Mesendoderm (in vitro differentiated cells): ENCODE data around the gene RAB30.

ENCODE experiments used
- DNase-seq: peaks from one replicate; pipeline ENCODE4 v3.0.0; 2013
- H2AK5ac ChIP-seq: 2 replicates; pipeline ENCODE4 v1.6.1; 2013; ENCODE audit warnings: low read length, inconsistent platforms
- H2BK120ac ChIP-seq: 2 replicates; pipeline ENCODE4 v1.6.1; 2013; ENCODE audit warnings: low read depth, mild to moderate bottlenecking, low read length, moderate library complexity, mixed read lengths
- H2BK15ac ChIP-seq: replicated peaks from 2 replicates; pipeline ENCODE4 v1.6.1; 2013; ENCODE audit warnings: low read depth, mild to moderate bottlenecking, moderate library complexity
- H2BK5ac ChIP-seq: 2 replicates; pipeline ENCODE4 v1.6.1; 2013; ENCODE audit warnings: low read length, inconsistent platforms
- H3K18ac ChIP-seq: 2 replicates; pipeline ENCODE4 v1.6.1; 2013; ENCODE audit warnings: mild to moderate bottlenecking, low read length, mixed read lengths
- H3K23ac ChIP-seq: one replicate; pipeline ENCODE4 v1.6.1; 2013; ENCODE audit warnings: low read length
- H3K27ac ChIP-seq: 2 replicates; pipeline ENCODE4 v1.5.1; 2013; ENCODE audit warnings: low read depth, mild to moderate bottlenecking, inconsistent platforms, low read length, moderate library complexity
- H3K27me3 ChIP-seq: 2 replicates; pipeline ENCODE4 v1.6.1; 2013; ENCODE audit warnings: low read length, control low read depth, mild to moderate bottlenecking, inconsistent platforms; ENCODE audit not compliant: insufficient read depth, poor library complexity
- H3K36me3 ChIP-seq: 2 replicates; pipeline ENCODE4 v1.6.1; 2013; ENCODE audit warnings: low read length, inconsistent platforms; ENCODE audit not compliant: control insufficient read depth, insufficient read depth
- H3K4ac ChIP-seq: one replicate; pipeline ENCODE4 v1.6.1; 2013; ENCODE audit warnings: low read depth, mild to moderate bottlenecking, low read length, moderate library complexity
- H3K4me1 ChIP-seq: 2 replicates; pipeline ENCODE4 v1.6.1; 2013; ENCODE audit warnings: low read depth, low read length, inconsistent platforms; ENCODE audit not compliant: control insufficient read depth
- H3K4me2 ChIP-seq: 2 replicates; pipeline ENCODE4 v1.6.1; 2013; ENCODE audit warnings: low read length
- H3K4me3 ChIP-seq: 2 replicates; pipeline ENCODE4 v1.5.1; 2013; ENCODE audit warnings: mild to moderate bottlenecking, low read length
- H3K56ac ChIP-seq: one replicate; pipeline ENCODE4 v1.6.1; 2013; ENCODE audit warnings: low read length
- H3K79me1 ChIP-seq: 2 replicates; pipeline ENCODE4 v1.6.1; 2013; ENCODE audit warnings: low read length, inconsistent platforms
- H3K79me2 ChIP-seq: 2 replicates; pipeline ENCODE4 v1.6.1; 2013; ENCODE audit warnings: mild to moderate bottlenecking, low read length; ENCODE audit not compliant: control insufficient read depth, insufficient read depth
- H3K9ac ChIP-seq: 2 replicates; pipeline ENCODE4 v1.6.1; 2013; ENCODE audit warnings: low read length, inconsistent platforms
- H4K5ac ChIP-seq: one replicate; pipeline ENCODE4 v1.6.1; 2013; ENCODE audit warnings: low read length
- H4K8ac ChIP-seq: one replicate; pipeline ENCODE4 v1.6.1; 2013; ENCODE audit warnings: low read depth, mild to moderate bottlenecking, control low read depth, low read length, moderate library complexity
- WGBS: extraction: QIAGEN DNeasy Blood & Tissue Kit; methylation state at CpG from one replicate; pipeline ENCODE4 v1.1.7; 2013; ENCODE audit warnings: low lambda C conversion rate, missing lambda C conversion rate; ENCODE audit not compliant: insufficient coverage; ENCODE audit errors: extremely low coverage; 5-methylcytosine and 5-hydroxymethylcytosine counted together

RAB30 gene

DNA sequence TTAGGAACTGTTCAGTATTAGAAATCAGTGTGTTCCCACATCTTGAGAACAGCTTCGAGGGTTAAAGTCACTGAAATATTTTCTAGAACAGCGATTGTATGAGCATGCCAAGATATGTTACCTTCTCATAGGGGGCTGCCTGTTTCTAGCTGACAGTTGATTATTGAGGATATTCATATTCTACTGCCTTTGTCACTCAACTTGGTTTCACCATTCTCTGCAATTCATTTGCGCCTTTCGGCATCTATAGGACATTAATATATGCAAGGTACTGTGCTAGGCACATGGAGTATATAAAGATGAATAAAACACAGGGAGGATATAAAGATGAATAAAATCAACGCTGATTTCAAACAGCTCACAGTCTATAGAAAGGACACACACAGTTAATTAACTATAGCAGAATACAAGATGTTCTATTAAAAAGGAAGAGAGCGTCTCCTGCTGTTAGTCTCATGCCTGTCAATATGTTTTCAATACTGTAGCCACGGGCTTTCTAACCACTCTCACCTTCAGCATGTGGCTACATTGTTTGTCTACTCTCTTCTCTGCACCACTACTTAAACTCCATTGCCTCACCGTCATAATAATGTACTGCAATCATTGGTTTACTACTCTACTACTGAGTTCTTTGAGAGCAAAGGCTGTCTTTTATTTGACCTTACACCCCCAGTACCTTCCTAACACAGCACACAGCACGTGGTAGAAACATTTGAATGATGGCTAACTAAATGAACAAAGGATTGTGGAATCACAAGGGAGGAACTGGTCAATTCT, 81.9 kb downstream of the RAB30 start:
- no peak overlapping the region for H2BK5ac ChIP-seq
- H3K79me2 ChIP-seq: no peaks in the 10 kb centered on the region
- H2BK120ac ChIP-seq: no peak overlapping the region
- no peak overlapping the region for H4K5ac ChIP-seq
- H2BK15ac ChIP-seq: no peak overlapping the region
- no CpG with 5 or more reads among the region's 9 CpGs for WGBS
- H3K56ac ChIP-seq: no peak overlapping the region
- H3K23ac ChIP-seq: no peak overlapping the region
- no peaks in the 10 kb centered on the region for H3K4me1 ChIP-seq
- DNase-seq: no peak
- H3K27ac ChIP-seq: no peak overlapping the region
- no peaks in the 10 kb centered on the region for H3K36me3 ChIP-seq
- H3K4me2 ChIP-seq: no peak overlapping the region
- H4K8ac ChIP-seq: no peak overlapping the region
- no peaks in the 10 kb centered on the region for H3K27me3 ChIP-seq
- no peak overlapping the region for H3K9ac ChIP-seq
- H3K4me3 ChIP-seq: no peak overlapping the region
- no peak overlapping the region for H3K4ac ChIP-seq
- H3K79me1 ChIP-seq: no peaks in the 10 kb centered on the region
- no peak overlapping the region for H2AK5ac ChIP-seq
- H3K18ac ChIP-seq: no peak overlapping the region

DNA sequence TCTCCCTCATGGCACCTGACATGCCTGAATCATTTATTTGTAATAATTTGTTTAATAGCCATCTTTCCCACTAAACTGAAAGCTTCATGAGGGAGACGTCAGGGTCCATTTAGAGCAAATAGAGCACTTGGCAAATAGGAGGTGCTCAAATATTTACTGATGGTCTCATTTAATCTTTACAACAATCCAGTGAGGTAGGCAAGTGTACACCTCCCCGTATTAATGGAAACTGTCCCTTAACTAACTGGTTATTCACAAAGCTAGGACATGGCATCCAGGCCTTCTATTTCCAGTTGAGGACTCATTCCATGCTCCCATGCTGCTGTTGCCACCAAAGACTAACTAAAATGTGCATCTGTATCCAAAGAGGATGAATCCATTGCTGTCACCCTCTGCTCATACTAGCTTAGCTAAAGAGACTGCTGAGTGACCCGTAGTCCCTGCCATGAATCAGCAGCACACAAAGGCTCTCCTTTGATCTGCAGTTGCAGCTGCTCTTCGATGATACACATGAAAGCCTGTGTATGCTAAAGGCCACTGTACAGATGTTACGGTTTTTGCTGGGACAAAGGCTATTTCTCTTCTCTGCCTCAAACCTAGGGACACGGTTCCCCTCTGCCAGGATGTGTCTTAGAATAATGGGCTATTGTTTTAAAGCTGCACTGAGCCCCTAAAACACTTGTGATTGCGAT, 82.6 kb downstream of the RAB30 start:
- no peak overlapping the region for H3K56ac ChIP-seq
- no peak overlapping the region for H3K27ac ChIP-seq
- H3K4me2 ChIP-seq: no peak overlapping the region
- no peak overlapping the region for H2AK5ac ChIP-seq
- H3K79me1 ChIP-seq: no peaks in the 10 kb centered on the region
- WGBS: no CpG with 5 or more reads among the region's 7 CpGs
- no peak overlapping the region for H4K8ac ChIP-seq
- H3K18ac ChIP-seq: no peak overlapping the region
- H4K5ac ChIP-seq: no peak overlapping the region
- no peaks in the 10 kb centered on the region for H3K4me1 ChIP-seq
- DNase-seq: no peak
- H3K27me3 ChIP-seq: no peaks in the 10 kb centered on the region
- H3K23ac ChIP-seq: no peak overlapping the region
- H2BK15ac ChIP-seq: no peak overlapping the region
- H3K4me3 ChIP-seq: no peak overlapping the region
- H3K79me2 ChIP-seq: no peaks in the 10 kb centered on the region
- H3K36me3 ChIP-seq: no peaks in the 10 kb centered on the region
- H3K4ac ChIP-seq: no peak overlapping the region
- no peak overlapping the region for H2BK120ac ChIP-seq
- no peak overlapping the region for H2BK5ac ChIP-seq
- no peak overlapping the region for H3K9ac ChIP-seq

DNA sequence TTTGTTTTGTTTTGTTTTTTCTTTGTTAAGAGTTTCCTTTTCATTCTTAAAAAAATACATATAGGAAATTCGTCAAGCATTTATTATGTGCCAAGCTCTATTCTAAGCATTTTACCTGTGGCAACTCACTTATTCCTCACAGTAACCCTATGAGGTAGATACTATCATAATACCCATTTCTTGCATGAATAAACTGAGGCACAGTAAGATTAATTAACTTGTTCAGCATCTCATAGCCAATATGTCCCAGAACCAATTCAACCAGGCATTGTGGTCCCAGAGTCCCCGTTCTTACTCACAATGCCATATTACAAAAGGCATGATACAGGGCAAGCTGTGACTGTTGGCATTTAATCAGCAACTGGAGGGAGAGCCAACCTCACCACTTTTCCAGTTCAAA, 83.7 kb downstream of the RAB30 start:
- Histone ChIP-seq H3K23ac (no peak overlapping the region), H3K4me2 (no peak overlapping the region), H2BK15ac (no peak overlapping the region), H3K27ac (no peak overlapping the region), H2BK120ac (no peak overlapping the region), H4K8ac (no peak overlapping the region), H3K4ac (no peak overlapping the region), H3K36me3 (no peaks in the 10 kb centered on the region), H3K79me2 (no peaks in the 10 kb centered on the region), H3K27me3 (no peaks in the 10 kb centered on the region), H3K79me1 (no peaks in the 10 kb centered on the region), H3K56ac (no peak overlapping the region), H2AK5ac (no peak overlapping the region), H3K4me3 (no peak overlapping the region), H3K4me1 (no peaks in the 10 kb centered on the region), H4K5ac (no peak overlapping the region), H2BK5ac (no peak overlapping the region), H3K9ac (no peak overlapping the region), H3K18ac (no peak overlapping the region)
- DNase-seq: no peak
- WGBS: no CpG with 5 or more reads among the region's 2 CpGs

DNA sequence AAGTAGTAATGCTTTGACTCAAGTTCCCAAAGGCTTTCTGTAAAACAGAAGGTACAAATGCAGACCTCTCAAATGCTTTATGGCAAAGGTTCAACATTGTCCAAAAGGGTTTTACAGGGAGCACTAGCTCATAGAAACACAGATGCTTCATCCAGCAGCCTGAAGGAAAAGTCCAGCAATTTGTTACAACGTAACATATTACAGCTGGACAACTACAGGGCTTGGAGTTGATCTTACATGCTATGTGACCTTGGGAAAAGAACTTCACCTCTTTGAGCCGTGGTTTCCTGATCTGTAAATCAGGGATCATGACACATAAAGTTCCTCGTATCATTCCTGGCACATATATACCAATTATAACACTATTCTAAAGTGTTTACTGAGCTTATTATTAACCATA, 85.3 kb downstream of the RAB30 start:
- Histone ChIP-seq H3K18ac (no peak overlapping the region), H2BK5ac (no peak overlapping the region), H3K27me3 (no peaks in the 10 kb centered on the region), H3K23ac (no peak overlapping the region), H3K36me3 (no peaks in the 10 kb centered on the region), H3K4me1 (no peaks in the 10 kb centered on the region), H3K9ac (no peak overlapping the region), H3K56ac (no peak overlapping the region), H3K79me2 (no peaks in the 10 kb centered on the region), H4K8ac (no peak overlapping the region), H2BK120ac (no peak overlapping the region), H3K79me1 (no peaks in the 10 kb centered on the region), H3K4ac (no peak overlapping the region), H2BK15ac (no peak overlapping the region), H3K4me2 (no peak overlapping the region), H3K4me3 (no peak overlapping the region), H3K27ac (no peak overlapping the region), H2AK5ac (no peak overlapping the region), H4K5ac (no peak overlapping the region)
- WGBS: no CpG with 5 or more reads among the region's 3 CpGs
- no peak for DNase-seq

DNA sequence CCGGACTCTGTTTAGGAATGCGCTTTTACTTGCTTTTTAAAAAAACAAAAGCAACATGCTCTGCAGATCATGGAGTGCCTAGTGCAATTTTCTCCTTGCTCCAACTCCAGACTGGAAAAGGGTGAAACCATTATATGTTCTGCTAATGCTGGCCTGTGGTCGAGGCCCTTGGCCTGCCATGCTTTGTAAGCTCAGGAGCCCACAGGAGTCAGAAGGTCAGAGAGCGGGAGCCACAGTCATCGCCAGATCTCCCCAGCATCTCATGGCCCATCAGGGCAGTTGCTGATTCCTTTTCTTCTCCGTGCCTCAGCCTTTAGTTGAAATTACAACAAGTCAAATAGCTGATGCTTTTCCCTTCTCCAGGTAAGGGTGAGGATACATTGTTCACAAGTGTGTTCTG, 89.8 kb downstream of the RAB30 start:
- no CpG with 5 or more reads among the region's 6 CpGs for WGBS
- Histone ChIP-seq H3K27me3 (no peaks in the 10 kb centered on the region), H3K79me1 (no peaks in the 10 kb centered on the region), H3K23ac (no peak overlapping the region), H2BK15ac (no peak overlapping the region), H3K4ac (no peak overlapping the region), H2AK5ac (no peak overlapping the region), H3K4me2 (no peak overlapping the region), H3K36me3 (no peaks in the 10 kb centered on the region), H4K8ac (no peak overlapping the region), H4K5ac (no peak overlapping the region), H2BK5ac (no peak overlapping the region), H3K56ac (no peak overlapping the region), H3K27ac (no peak overlapping the region), H3K4me1 (no peaks in the 10 kb centered on the region), H3K79me2 (no peaks in the 10 kb centered on the region), H2BK120ac (no peak overlapping the region), H3K4me3 (no peak overlapping the region), H3K9ac (no peak overlapping the region), H3K18ac (no peak overlapping the region)
- DNase-seq: no peak
